AG08395 (cell line): ENCODE measurements around the gene KANSL1.

Source experiments
- DNase-seq: peaks from one replicate; pipeline ENCODE4 v3.0.0; 2012; ENCODE audit warnings: mixed read lengths, low spot score

The KANSL1 gene

DNA sequence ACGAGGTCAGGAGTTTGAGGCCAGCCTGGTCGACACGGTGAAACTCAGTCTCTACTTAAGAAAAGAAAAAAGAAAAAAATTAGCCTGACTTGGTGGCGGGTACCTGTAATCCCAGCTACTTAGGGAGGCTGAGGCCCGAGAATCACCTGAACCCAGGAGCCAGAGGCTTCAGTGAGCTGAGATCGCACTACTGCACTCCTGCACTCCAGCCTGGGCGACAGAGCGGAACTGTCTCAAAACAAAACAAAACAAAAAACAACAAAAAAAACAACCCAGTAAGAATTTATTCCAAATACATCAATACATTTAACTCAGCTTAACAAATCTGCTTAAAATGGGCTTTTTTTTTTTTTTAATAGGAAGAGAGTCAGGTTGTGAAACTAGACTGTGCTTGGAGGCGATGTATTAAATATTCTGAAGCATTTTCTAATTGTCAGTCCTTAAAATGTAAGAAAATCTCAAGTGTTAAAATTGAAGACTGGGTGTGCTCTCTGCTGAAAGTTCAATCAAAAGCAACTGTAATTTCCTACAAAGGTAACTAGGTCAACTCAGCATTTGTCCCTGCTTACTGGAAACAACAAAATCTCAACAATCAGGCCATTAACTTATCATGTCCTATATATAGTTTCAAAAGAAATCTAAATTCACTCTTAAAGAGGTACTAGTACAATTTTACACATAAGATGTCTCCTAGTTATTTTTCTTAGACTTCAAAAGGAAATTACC is 23.2 kb downstream of the KANSL1 start:
- no peak for DNase-seq

DNA sequence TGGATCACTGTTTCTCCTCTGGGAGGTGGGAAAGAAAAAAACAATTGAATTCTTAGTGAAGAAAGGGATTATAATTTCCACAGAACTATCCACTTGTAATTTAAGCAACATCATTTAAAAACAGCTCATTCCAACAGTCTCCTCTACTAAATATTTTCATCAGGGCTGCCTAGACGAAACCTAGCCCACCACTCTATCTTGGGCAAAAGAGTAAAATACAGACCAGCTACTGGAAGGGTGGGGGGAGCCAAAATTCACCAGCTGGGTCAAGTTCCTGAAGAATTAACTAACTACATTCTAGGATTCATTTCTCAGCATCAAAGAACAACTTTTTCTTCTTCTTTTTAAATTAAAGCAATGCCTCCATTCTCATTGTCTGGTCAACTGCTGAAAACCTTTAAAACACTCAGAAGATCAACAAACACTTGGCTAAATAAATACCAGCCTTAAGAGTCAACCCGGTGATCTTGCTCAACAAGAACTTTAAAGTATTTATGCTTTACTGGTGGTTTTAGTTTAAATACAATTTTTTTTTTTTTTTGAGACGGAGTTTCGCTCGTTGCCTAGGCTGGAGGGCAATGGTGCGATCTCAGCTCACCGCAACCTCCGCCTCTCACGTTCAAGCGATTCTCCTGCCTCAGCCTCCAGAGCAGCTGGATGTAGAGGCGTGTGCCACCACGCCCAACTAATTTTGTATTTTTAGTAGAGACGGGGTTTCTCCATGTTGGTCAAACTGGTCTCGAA is 25.2 kb downstream of the KANSL1 start:
- DNase-seq = peak; percentile 80

DNA sequence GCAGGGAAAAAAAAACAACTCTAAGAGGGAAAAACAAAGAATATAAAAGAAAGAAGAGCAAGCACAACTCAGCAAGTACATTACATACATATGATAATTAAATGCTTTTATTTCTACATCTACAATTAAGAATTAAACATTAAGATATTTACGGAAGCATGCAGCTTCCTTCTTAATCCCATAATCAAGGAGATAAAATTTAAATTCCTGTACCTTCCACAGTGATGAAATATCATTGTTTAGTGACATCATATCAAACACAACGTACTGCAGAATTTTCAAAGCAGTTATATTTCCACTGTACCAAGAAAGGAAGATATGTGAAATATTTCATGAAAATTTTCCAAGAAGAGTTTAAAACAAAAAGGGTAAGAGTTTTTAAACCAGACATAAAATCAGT is 26.0 kb downstream of the KANSL1 start:
- no peak for DNase-seq

DNA sequence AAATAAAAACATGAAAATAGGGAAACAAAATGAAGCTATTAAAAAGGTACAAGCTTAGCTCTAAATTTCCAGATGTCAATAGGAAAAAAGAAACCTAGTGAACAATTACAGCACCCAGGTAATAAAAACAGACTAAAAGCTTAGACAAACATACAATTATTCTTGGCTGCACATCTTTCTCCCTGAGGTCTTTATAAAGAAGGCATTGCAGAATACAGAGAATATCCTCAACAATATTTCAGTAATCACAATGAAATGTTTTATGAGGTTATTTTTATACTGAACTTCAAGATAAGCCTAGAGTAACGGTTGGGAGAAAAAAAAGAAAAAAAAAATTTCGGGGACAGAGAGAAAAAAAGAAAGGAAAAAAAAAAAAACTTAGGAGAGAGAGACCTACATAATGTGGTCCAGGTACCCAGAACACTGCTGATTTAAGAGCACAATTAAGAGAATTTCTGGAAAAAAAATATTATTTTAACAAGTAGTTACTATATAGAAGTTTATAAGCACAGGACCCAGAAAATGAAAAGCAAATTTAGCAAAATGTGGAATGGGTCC is 26.5 kb downstream of the KANSL1 start:
- no peak for DNase-seq

DNA sequence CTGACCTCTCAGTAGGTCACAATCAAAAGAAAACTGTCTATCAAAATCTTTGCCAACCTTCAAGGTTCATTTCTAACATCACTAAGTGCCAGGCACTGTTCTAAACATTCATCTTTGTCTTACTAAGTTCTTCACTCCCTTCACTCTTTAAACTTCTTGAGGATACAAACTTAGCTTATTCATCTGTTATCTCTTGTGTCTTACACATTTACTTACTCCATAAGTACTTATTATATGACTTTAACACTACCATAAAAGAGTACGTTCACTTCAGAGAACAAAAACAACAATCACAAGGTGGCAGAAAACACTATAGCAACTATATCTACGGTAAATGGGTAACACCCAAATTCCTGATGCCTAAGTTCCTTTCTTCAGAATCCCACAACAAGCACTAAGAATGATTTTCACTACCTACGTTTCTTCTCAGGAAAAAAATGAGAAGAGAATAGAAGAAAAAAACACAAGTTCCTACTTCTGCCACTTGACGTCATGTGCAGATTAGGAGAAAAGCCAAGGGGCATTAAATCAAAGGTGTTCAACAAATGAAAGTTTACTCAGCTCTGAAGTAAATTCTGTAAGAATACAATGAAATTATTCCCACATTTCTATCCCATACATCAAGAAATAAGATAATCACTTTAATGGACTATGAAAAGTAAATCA is 29.2 kb downstream of the KANSL1 start:
- DNase-seq = no peak

DNA sequence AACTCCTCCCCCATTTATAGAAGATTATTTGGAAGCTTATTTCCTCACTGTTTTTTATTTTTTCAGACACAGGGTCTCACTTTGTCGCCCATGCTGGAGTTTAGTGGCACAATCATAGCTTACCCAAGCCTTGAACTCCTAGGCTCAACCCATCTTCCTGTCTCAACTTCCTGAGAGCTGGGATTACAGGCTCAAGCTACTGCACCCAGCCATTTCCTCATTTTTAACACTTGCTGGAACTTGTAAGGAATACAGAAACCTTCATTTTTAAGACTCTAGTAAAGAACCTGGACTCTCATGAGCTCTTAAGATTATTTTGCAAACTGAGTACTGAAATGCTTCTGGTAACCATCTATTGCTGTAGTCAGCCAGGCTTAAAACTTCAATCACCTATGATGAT is 29.9 kb downstream of the KANSL1 start:
- DNase-seq = no peak

DNA sequence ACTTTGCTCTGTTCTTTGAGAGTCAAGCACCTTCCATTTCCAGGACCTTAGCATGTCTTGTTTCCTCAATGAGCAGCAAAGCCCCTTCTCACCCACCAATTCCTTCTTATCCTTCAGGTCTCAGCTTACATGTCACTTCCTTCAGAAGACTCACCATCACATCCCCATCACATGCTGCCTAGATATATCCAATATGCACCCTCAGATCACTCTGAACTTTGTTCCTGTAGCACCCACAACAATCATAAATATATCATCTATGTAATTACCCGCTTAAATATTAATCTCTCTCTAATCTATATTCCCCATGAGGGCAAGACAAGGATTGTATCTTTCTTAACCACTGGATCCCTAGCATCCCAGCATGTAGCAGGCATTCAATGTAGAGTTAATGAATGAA is 30.4 kb downstream of the KANSL1 start:
- DNase-seq = no peak

DNA sequence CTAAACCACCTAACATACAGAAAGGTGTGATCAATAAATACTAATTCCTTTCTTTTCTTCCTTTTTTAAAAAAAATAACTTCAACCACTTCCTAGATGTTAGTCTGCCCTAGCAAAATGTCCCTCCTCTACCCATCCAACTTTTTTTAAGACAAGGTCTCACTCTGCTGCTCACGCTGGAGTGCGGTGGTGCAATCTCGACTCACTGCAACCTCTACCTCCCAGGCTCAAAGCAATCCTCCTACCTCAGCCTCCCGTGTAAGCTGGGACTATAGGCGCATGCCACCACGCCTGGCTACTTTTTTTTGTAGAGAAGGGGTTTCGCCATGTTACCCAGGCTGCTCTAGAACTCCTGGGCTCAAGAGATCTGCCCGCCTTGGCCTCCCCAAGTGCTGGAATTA is 33.1 kb downstream of the KANSL1 start:
- DNase-seq = no peak

DNA sequence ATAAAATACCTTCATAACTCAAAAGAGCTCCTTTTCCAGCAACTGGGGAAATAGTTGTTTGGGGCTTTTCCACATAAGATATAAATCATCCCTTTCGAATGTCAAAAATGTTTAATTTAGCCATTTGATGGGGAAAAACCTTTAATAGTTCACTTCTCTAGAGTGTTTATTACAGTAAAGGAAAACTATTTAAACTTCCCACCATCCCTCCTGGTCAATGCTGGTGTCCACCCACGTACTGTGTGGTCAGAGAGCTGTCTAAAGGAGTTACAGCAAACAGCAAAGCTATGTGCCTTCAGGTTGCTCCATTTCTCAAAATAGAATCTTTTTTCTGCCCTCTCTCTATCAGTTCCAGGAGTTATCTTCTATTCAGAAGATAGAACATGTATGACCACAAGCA is 33.5 kb downstream of the KANSL1 start:
- peak; percentile 80 for DNase-seq

DNA sequence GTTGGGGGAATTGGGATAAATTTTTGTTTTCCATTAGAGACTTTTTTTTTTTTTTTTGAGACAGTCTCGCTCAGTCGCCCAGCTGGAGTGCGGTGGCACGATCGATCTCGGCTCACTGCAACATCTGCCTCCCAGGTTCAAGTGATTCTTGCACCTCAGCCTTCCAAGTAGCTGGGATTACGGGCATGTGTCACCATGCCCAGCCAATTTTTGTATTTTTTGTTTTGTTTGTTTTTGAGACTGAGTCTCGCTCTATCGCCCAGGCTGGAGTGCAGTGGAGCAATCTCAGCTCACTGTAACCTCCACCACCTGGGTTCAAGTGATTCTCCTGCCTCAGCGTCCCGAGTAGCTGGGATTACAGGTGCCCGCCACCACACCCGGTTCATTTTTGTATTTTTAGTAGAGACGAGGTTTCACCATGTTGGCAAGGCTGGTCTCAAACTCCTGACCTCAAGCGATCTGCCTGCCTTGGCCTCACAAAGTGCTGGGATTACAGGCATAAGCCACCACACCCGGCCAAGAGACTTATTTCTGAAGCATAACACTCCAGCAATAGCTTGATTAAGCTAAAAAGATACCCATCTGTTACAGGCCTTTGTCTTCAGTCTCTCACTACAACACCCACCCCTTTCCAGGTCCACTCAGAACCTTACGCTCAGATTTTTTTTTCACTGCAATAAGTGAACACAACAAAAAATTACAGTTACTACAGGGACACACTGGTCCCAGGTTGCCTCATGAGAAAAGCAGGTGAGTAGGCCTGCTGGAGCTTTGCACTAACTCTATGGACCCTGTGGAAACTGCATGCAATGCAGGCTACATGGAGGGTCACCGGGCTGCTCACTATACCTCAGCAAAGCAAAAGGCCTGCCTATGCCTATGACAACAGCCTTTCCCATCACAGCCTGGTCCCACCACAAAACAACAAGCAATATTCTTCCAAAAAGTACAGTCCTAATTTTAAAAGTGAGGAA is 34.6 kb downstream of the KANSL1 start:
- no peak for DNase-seq

DNA sequence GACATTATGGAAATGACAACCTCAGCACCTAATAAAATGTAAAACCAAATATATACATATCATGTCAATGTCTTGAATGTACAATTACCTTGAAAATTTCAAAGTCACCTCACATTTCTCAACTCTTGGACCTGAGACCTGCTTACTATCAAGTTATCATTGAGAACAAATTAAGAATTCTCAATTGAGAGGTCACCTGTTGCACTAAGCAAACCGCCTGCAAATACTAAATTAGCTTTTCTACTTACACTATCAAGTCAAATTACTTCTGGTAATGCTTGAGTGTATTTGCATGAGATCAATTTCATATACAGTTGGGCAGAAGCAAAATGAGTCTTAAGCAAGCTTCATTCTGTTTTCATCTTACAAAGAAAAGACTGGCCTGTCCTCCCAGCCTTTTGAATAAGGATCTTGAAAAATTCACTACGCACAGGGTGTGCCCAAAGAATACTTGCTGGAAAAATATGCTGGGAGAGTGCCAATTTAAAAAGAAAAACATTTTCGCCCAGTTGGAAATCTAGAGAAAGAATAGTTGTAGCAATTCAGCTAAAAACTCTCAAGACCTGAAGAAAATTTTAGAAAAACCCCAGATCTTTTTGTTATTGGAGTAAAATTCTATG is 35.7 kb downstream of the KANSL1 start:
- peak; percentile 69 for DNase-seq

DNA sequence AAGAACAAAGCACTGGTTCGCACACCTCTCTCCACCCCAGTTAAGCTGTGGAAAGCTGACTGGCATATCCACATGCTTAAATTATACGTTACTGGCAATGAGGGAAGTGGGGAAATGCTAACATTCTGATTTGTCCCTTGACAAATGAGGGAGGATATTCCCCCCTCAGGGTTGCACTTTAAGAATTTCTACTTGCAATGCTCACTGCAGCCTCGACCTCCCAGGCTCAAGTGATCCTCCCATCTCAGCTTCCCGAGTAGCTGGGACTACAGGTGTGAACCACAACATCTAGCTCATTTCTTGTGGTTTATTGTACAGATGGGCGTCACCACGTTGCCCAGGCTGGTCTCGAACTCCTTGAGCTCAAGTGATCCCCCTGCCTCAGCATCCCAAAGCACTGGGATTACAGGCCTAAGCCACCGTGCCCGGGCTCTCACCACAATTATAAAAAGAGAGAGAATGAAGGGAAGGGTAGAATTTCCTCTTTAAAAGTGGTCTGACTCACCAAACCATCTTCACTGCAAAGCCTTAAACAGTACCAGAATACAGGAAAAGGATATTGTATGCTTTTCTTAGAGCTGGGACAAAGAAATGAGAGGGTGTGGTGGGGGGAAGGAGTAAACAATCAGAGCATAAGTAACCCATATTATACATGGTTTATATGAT is 38.9 kb downstream of the KANSL1 start:
- peak; percentile 48 for DNase-seq

DNA sequence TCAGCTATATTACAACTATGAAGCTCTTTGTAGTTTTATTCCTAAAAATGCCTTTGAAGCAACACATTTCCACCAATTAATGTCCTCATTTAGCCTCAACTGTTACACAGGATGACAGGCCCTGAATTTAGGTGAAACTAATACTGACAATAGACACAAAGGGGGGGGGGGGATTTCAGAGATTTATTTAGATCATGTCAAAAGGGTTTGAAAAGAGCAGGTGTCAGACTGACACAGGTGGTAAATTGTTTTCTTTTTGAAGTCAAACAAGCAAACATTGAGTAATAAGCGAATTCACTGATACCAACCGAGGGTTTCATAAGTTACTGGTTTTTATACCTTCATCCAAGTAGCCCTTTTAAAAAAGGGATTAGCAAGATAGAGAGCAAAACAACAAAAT is 40.8 kb downstream of the KANSL1 start:
- no peak for DNase-seq

DNA sequence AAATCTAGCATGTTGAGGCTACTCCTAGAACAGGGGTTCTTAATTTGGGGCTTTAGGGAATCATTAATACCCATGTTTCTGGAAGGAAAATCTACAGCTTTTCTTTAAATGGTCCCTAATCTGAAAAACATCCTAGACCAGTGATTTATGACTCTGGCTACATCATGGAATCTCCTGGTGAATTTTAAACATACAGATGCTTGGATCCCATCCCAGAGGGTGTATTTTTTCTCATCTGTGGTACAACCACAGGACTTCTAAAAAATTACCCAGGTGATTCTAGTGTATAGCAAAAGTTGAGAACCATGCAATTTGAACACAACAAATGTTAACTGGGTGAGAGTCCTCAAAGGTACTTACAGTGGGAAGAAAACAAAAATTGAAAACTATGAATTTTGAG is 41.5 kb downstream of the KANSL1 start:
- no peak for DNase-seq

DNA sequence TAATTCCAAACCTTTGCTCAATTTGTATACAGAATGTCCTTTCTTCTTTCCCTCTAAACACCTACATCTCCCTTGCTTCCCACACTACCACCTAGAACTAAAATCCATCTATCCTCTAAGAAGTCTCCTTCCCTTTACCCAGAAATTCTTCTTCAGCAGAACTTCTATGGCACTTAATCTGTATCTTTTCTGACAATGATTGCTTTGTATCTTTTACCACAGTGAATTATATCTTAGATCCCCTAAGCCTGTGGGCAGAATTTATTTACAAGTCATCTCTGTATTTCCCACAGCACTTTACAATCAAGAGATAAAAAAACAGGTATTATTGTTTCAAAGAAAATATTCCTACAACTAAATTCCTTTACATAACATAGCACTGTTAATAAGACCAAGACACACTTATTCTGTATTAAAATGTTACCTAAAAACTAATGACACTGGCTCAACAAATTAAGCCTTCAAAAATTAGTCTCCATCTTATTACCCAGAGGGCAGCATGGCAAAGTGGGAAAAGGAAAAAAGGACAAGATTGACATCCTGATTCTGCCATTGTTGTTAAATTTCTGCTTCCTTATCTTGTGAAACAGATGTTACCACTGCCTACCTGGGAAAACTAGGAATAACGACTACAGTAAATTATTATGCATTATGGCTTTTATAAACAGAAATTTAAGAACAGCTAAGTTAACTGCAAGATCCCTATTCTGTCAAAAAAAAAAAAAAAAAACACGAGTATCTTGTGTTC is 42.8 kb downstream of the KANSL1 start:
- DNase-seq = no peak

DNA sequence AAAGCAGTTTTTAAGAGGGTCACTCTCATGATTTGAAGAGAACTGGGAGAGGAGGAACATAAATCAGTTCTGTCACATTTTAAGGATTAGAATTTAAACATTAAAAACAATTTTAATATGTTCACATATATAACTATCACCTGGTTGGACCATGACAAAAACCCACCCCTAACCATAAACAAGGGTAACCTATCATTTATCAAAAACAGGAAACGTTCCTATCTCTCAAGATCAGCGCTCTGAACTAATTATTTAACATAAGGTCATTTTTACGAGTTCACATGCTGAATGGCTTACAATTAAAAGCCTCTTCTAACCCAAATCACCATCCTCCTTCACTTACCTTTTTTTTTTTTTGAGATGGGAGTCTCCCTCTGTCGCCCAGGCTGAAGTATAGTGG is 45.0 kb downstream of the KANSL1 start:
- DNase-seq = no peak

DNA sequence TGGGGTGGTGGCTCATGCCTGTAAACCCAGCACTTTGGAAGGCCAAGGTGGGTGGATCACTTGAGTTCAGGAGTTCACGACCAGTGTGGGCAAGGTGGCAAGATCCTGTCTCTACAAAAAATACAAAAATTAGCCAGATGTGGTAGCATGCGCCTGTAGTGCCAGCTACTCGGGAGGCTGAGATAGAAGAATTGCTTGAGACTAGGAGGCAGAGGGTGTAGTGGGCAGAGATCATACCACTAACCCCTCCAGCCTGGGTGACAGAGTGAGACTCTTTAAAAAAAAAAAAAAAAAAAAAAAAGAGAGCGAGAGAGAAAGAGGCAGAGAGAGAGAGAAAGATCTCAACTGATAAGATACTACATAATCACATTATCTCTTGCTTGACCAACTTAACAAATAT is 45.9 kb downstream of the KANSL1 start:
- no peak for DNase-seq

DNA sequence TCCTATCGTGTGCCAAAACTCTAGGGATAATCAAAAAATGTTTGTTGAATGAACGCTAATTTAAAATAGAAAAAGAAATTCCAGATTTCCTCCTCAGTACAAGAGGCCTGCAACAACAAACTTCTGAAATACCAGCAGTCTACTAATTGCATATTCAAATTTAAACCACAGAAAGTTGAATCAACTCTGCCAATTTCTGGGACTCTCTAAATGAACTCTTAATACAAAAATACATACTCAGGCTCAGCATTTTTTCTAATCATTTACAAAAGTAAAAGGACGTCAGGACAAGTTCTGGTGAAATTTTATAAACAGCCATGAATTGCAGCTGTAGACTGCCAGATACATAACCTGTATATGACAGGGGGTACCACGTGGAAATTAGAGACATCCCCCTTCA is 49.0 kb downstream of the KANSL1 start:
- no peak for DNase-seq

DNA sequence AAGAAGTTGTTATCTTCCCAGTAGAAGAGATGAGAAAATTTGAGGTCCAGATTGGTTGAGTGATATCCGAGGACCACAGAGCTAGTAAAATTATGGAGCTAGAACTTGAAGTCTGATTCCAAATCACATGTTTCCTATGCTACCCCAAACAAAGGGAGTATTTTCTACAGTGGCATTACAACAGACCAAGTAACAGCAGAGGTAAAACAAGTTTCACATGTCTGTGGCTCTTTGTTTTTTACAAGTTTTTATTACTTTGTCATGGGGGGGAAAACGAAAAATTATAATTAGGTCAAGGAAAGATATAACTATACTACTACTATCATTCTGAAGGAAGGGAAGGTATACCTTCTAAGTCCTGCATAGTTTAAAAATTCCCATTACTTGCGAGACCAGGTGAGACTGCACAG is 49.4 kb downstream of the KANSL1 start:
- DNase-seq = no peak

DNA sequence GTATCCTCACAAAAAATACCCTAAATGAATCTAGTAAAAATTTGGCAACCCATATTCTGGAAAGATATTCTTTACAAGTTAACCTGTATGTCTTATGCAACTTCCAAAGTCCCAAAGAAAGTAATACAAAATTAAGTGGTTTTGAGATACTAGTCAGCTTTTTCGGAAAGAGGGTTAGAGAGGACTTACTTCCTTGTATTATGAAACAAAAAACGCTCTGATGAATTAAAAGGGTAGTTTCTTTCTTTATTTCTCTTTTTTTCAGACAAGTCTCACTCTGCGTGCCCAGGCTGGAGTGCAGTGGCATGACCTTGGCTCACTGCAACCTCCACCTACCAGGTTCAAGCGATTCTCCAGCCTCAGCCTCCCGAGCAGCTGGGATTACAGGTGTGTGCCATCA is 51.6 kb downstream of the KANSL1 start:
- no peak for DNase-seq
